ENCODE results near the gene FLCN.

Gene FLCN

GRCh38 chr17:17175917-17176316 lies 61.1 kb downstream of the FLCN start:
- no peaks in the 10 kb centered on the region for H3K27me3 ChIP-seq (ENCODE audit: insufficient read depth, low read length, poor library complexity)
- H3K4me3 ChIP-seq (ENCODE audit: low read depth in 1 of 2, low read length in 2 of 2) = no peak overlapping the region
- H2AFZ ChIP-seq (ENCODE audit: low read depth, low read length) = no peak overlapping the region
- no peaks in the 10 kb centered on the region for H3K9me3 ChIP-seq (ENCODE audit: insufficient read depth, low read length, severe bottlenecking)
- peaks cover 96% of the 10 kb centered on the region for H3K36me3 ChIP-seq (ENCODE audit: insufficient read depth, low read length)
- H3K9ac ChIP-seq (ENCODE audit: low read depth, low read length) = no peak overlapping the region
- no peaks in the 10 kb centered on the region for H3K4me1 ChIP-seq (ENCODE audit: insufficient read depth, low read length)
- TF ChIP-seq CTCF (IDR thresholded peaks at IDR 0.05; ENCODE audit: borderline replicate concordance, extremely low read depth, low read length, poor library complexity, severe bottlenecking) = no peak
- TF ChIP-seq EZH2 (IDR thresholded peaks at IDR 0.05; ENCODE audit: borderline replicate concordance, low read depth, low read length, severe bottlenecking) = no peak
- DNase-seq (peak; percentile 25), ATAC-seq (ENCODE audit: insufficient read depth, low read depth) (peak; percentile 39; the same call in 1 of the 3 replicates)
- no peak overlapping the region for H3K4me2 ChIP-seq (ENCODE audit: insufficient read depth, low read length)
- peaks cover 3% of the 10 kb centered on the region; the same call in 1 of the 2 replicates for H4K20me1 ChIP-seq (ENCODE audit: insufficient read depth, low read length)
- no peak overlapping the region for H3K27ac ChIP-seq (ENCODE audit: low read length)
- H3K79me2 ChIP-seq (ENCODE audit: insufficient read depth, low read length) = no peaks in the 10 kb centered on the region

- DNase-seq (no peak), ATAC-seq (ENCODE audit: insufficient read depth, low read depth) (no peak)
- H3K9me3 ChIP-seq (ENCODE audit: insufficient read depth, low read length, severe bottlenecking) = no peaks in the 10 kb centered on the region
- H3K4me1 ChIP-seq (ENCODE audit: insufficient read depth, low read length) = no peaks in the 10 kb centered on the region
- H3K79me2 ChIP-seq (ENCODE audit: insufficient read depth, low read length) = no peaks in the 10 kb centered on the region
- no peaks in the 10 kb centered on the region for H3K27me3 ChIP-seq (ENCODE audit: insufficient read depth, low read length, poor library complexity)
- H3K36me3 ChIP-seq (ENCODE audit: insufficient read depth, low read length) = peaks cover 94% of the 10 kb centered on the region
- H3K4me3 ChIP-seq (ENCODE audit: low read depth in 1 of 2, low read length in 2 of 2) = no peak overlapping the region
- TF ChIP-seq EZH2 (IDR thresholded peaks at IDR 0.05; ENCODE audit: borderline replicate concordance, low read depth, low read length, severe bottlenecking) (no peak), CTCF (IDR thresholded peaks at IDR 0.05; ENCODE audit: borderline replicate concordance, extremely low read depth, low read length, poor library complexity, severe bottlenecking) (no peak)
- H3K27ac ChIP-seq (ENCODE audit: low read length) = no peak overlapping the region
- H4K20me1 ChIP-seq (ENCODE audit: insufficient read depth, low read length) = peaks cover 5% of the 10 kb centered on the region; the same call in 1 of the 2 replicates
- H2AFZ ChIP-seq (ENCODE audit: low read depth, low read length) = no peak overlapping the region
- H3K9ac ChIP-seq (ENCODE audit: low read depth, low read length) = no peak overlapping the region
- no peak overlapping the region for H3K4me2 ChIP-seq (ENCODE audit: insufficient read depth, low read length)
These were observed 61.6 kb downstream of the FLCN start for GRCh38 chr17:17175340-17175739.

- no peak overlapping the region for H3K4me2 ChIP-seq (ENCODE audit: insufficient read depth, low read length)
- H3K4me3 ChIP-seq (ENCODE audit: low read depth in 1 of 2, low read length in 2 of 2) = no peak overlapping the region
- no peak for DNase-seq
- no peaks in the 10 kb centered on the region for H3K27me3 ChIP-seq (ENCODE audit: insufficient read depth, low read length, poor library complexity)
- H3K9me3 ChIP-seq (ENCODE audit: insufficient read depth, low read length, severe bottlenecking) = no peaks in the 10 kb centered on the region
- H3K9ac ChIP-seq (ENCODE audit: low read depth, low read length) = no peak overlapping the region
- H3K79me2 ChIP-seq (ENCODE audit: insufficient read depth, low read length) = no peaks in the 10 kb centered on the region
- H4K20me1 ChIP-seq (ENCODE audit: insufficient read depth, low read length) = peaks cover 5% of the 10 kb centered on the region
- no peak overlapping the region for H3K27ac ChIP-seq (ENCODE audit: low read length)
- TF ChIP-seq CTCF (IDR thresholded peaks at IDR 0.05; ENCODE audit: borderline replicate concordance, extremely low read depth, low read length, poor library complexity, severe bottlenecking) (no peak), EZH2 (IDR thresholded peaks at IDR 0.05; ENCODE audit: borderline replicate concordance, low read depth, low read length, severe bottlenecking) (no peak)
- H3K4me1 ChIP-seq (ENCODE audit: insufficient read depth, low read length) = no peaks in the 10 kb centered on the region
- no peak for ATAC-seq (ENCODE audit: insufficient read depth, low read depth)
- peaks cover 89% of the 10 kb centered on the region for H3K36me3 ChIP-seq (ENCODE audit: insufficient read depth, low read length)
- no peak overlapping the region for H2AFZ ChIP-seq (ENCODE audit: low read depth, low read length)
These were observed 63.0 kb downstream of the FLCN start for GRCh38 chr17:17173921-17174320.

GRCh38 chr17:17172990-17173389 lies 64.0 kb downstream of the FLCN start:
- TF ChIP-seq EZH2 (IDR thresholded peaks at IDR 0.05; ENCODE audit: borderline replicate concordance, low read depth, low read length, severe bottlenecking) (no peak), CTCF (IDR thresholded peaks at IDR 0.05; ENCODE audit: borderline replicate concordance, extremely low read depth, low read length, poor library complexity, severe bottlenecking) (no peak)
- Histone ChIP-seq H3K27ac (ENCODE audit: low read length) (no peak overlapping the region), H3K79me2 (ENCODE audit: insufficient read depth, low read length) (no peaks in the 10 kb centered on the region), H3K4me2 (ENCODE audit: insufficient read depth, low read length) (no peak overlapping the region), H3K27me3 (ENCODE audit: insufficient read depth, low read length, poor library complexity) (no peaks in the 10 kb centered on the region), H3K4me3 (ENCODE audit: low read depth in 1 of 2, low read length in 2 of 2) (no peak overlapping the region), H2AFZ (ENCODE audit: low read depth, low read length) (no peak overlapping the region), H3K36me3 (ENCODE audit: insufficient read depth, low read length) (peaks cover 90% of the 10 kb centered on the region), H3K4me1 (ENCODE audit: insufficient read depth, low read length) (no peaks in the 10 kb centered on the region), H3K9me3 (ENCODE audit: insufficient read depth, low read length, severe bottlenecking) (no peaks in the 10 kb centered on the region), H4K20me1 (ENCODE audit: insufficient read depth, low read length) (peaks cover 10% of the 10 kb centered on the region), H3K9ac (ENCODE audit: low read depth, low read length) (no peak overlapping the region)
- DNase-seq (no peak), ATAC-seq (ENCODE audit: insufficient read depth, low read depth) (no peak)

All from DND-41 (cell line).